K562 (cell line): ENCODE results near the gene PLD1. TPM values are rescaled to one million over a fixed set of nuclear protein-coding genes. Genes with fewer than 3 reads are reported as not detected.

Experiments used
- AFF1 ChIP-seq, 2 experiments: fragments of 450-650 bp; IDR thresholded peaks; 2 replicates each; pipeline ENCODE4 v1.6.1; 2018; ENCODE audit warnings: mild to moderate bottlenecking in 2 of 2, low read depth in 1 of 2; ENCODE audit not compliant: partially characterized antibody in 2 of 2
- HDGF ChIP-seq: fragments of 450-650 bp; IDR thresholded peaks from 2 replicates; pipeline ENCODE4 v1.6.1; 2016
- JUNB ChIP-seq: fragments of 450-650 bp; formaldehyde crosslinking; conservative IDR thresholded peaks from 2 replicates; pipeline ENCODE4 v1.4.0; 2020; ENCODE audit warnings: mild to moderate bottlenecking
- KLF16 ChIP-seq: IDR thresholded peaks from 2 replicates; pipeline ENCODE4 v1.6.1; 2016; ENCODE audit warnings: antibody characterized with exemption
- polyA plus RNA-seq, 8 experiments: library from polyadenylated mRNA; depleted of rRNA in 4 of 8; stranded (reverse) in 5 of 8; unstranded in 3 of 8; fragments of >200 nt; fragmentation: Nextera tagmentation in 2 of 8; fragmentation: Illumina TruSeq in 1 of 8; extraction: Ambion mirVana in 2 of 8; extraction: Trizol in 1 of 8; gene quantifications; 2 replicates each; pipeline versions ENCODE4 v1.2.1 to v1.2.3, GENCODE V29; 2011 to 2014; ENCODE audit warnings: inconsistent platforms in 1 of 8, missing spikeins in 1 of 8
- total RNA-seq, 7 experiments: library from RNA; depleted of rRNA in 6 of 7; stranded (reverse); fragments of >200 nt in 6 of 7; fragmentation: Illumina TruSeq in 2 of 7; extraction: Trizol in 2 of 7; gene quantifications; 2 replicates each; pipeline versions ENCODE4 v1.2.1 to v1.2.3, GENCODE V29; 2011 to 2021; ENCODE audit warnings: low replicate concordance in 1 of 7
- TF ChIP-seq, protein P1 (sequence below): fragments of 250-450 bp; sonication (Bioruptor Pico); IDR thresholded peaks from 2 replicates; pipeline ENCODE4 v1.4.0; 2020
- TF ChIP-seq, protein P2 (sequence below): fragments of 150-350 bp; IDR thresholded peaks from 2 replicates; pipeline ENCODE4 v1.6.1; 2014; ENCODE audit warnings: low read depth, mild to moderate bottlenecking, low read length, borderline replicate concordance

The PLD1 gene
- total and polyA plus RNA-seq, 9 of the 15 experiments (the other 6 are each of a cell fraction or from before 2014, with no cell fraction given) = 8.4 to 26.1 (median 18.6) TPM

- TF ChIP-seq, protein P1, sequence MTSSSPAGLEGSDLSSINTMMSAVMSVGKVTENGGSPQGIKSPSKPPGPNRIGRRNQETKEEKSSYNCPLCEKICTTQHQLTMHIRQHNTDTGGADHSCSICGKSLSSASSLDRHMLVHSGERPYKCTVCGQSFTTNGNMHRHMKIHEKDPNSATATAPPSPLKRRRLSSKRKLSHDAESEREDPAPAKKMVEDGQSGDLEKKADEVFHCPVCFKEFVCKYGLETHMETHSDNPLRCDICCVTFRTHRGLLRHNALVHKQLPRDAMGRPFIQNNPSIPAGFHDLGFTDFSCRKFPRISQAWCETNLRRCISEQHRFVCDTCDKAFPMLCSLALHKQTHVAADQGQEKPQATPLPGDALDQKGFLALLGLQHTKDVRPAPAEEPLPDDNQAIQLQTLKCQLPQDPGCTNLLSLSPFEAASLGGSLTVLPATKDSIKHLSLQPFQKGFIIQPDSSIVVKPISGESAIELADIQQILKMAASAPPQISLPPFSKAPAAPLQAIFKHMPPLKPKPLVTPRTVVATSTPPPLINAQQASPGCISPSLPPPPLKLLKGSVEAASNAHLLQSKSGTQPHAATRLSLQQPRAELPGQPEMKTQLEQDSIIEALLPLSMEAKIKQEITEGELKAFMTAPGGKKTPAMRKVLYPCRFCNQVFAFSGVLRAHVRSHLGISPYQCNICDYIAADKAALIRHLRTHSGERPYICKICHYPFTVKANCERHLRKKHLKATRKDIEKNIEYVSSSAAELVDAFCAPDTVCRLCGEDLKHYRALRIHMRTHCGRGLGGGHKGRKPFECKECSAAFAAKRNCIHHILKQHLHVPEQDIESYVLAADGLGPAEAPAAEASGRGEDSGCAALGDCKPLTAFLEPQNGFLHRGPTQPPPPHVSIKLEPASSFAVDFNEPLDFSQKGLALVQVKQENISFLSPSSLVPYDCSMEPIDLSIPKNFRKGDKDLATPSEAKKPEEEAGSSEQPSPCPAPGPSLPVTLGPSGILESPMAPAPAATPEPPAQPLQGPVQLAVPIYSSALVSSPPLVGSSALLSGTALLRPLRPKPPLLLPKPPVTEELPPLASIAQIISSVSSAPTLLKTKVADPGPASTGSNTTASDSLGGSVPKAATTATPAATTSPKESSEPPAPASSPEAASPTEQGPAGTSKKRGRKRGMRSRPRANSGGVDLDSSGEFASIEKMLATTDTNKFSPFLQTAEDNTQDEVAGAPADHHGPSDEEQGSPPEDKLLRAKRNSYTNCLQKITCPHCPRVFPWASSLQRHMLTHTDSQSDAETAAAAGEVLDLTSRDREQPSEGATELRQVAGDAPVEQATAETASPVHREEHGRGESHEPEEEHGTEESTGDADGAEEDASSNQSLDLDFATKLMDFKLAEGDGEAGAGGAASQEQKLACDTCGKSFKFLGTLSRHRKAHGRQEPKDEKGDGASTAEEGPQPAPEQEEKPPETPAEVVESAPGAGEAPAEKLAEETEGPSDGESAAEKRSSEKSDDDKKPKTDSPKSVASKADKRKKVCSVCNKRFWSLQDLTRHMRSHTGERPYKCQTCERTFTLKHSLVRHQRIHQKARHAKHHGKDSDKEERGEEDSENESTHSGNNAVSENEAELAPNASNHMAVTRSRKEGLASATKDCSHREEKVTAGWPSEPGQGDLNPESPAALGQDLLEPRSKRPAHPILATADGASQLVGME = no peak
- TF ChIP-seq AFF1 (IDR thresholded peaks at IDR 0.05; ENCODE audit: low read depth in 1 of 2, partially characterized antibody in 2 of 2) (no peak), HDGF (no peak), KLF16 (no peak), JUNB (CRISPR knock-in tag) (no peak)
- TF ChIP-seq, protein P2, sequence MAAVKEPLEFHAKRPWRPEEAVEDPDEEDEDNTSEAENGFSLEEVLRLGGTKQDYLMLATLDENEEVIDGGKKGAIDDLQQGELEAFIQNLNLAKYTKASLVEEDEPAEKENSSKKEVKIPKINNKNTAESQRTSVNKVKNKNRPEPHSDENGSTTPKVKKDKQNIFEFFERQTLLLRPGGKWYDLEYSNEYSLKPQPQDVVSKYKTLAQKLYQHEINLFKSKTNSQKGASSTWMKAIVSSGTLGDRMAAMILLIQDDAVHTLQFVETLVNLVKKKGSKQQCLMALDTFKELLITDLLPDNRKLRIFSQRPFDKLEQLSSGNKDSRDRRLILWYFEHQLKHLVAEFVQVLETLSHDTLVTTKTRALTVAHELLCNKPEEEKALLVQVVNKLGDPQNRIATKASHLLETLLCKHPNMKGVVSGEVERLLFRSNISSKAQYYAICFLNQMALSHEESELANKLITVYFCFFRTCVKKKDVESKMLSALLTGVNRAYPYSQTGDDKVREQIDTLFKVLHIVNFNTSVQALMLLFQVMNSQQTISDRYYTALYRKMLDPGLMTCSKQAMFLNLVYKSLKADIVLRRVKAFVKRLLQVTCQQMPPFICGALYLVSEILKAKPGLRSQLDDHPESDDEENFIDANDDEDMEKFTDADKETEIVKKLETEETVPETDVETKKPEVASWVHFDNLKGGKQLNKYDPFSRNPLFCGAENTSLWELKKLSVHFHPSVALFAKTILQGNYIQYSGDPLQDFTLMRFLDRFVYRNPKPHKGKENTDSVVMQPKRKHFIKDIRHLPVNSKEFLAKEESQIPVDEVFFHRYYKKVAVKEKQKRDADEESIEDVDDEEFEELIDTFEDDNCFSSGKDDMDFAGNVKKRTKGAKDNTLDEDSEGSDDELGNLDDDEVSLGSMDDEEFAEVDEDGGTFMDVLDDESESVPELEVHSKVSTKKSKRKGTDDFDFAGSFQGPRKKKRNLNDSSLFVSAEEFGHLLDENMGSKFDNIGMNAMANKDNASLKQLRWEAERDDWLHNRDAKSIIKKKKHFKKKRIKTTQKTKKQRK = no peak
Observed at GRCh38 chr3:171745577-171746319, 64.5 kb downstream of the PLD1 start (continued).
